Measurements from ENCODE around the gene SLC22A25.
"Not testable (repeated sequence)": the region's sequence is repeated elsewhere in the genome, so short reads cannot be mapped to it uniquely, and the experiment has no call there.

SLC22A25 gene

GRCh38 chr11:63242089-63242781 is 1.2 kb downstream of the SLC22A25 start:
- Mint-ChIP-seq H3K4me1 (peaks cover 46% of the 10 kb centered on the region), H3K27ac (peak overlapping the region; percentile 53), H3K4me3 (peak overlapping the region; percentile 62), H3K27me3 (peaks cover 7% of the 10 kb centered on the region), H3K36me3 (no peaks in the 10 kb centered on the region), H3K9me3 (no peaks in the 10 kb centered on the region)

- Mint-ChIP-seq H3K27ac (no peak overlapping the region), H3K4me3 (no peak overlapping the region), H3K9me3 (peaks cover 6% of the 10 kb centered on the region), H3K36me3 (no peaks in the 10 kb centered on the region), H3K4me1 (peaks cover 52% of the 10 kb centered on the region), H3K27me3 (peaks cover 3% of the 10 kb centered on the region)
Observed at GRCh38 chr11:63240791-63241379, 2.5 kb downstream of the SLC22A25 start.

- H3K4me3 Mint-ChIP-seq: no peak overlapping the region
- no peak overlapping the region for H3K27ac Mint-ChIP-seq
- H3K36me3 Mint-ChIP-seq: no peaks in the 10 kb centered on the region
- H3K27me3 Mint-ChIP-seq: peaks cover 1% of the 10 kb centered on the region
- H3K4me1 Mint-ChIP-seq: peaks cover 60% of the 10 kb centered on the region
- H3K9me3 Mint-ChIP-seq: peaks cover 11% of the 10 kb centered on the region
Observed at GRCh38 chr11:63240098-63240497, 3.3 kb downstream of the SLC22A25 start.

DNA sequence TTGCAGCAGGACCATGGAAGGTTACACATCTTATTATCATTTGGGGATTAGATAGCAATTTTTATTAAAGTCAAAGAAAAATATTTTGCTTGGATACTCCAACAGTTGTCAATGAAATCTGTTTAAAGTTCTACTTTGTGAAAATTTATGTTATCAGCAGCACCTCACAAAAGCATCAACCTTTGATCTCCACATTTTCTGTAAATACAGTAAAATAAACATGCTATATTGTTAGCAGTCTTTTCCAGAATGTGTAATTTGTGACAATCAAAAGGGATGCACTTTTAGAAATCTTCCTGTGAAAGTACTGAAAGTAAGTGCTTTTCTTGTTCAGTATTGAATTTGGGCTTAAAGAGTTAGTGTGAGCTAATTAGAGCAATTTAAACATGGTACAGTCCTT is 4.1 kb downstream of the SLC22A25 start:
- no peak overlapping the region for H3K4me3 Mint-ChIP-seq
- peaks cover 12% of the 10 kb centered on the region for H3K9me3 Mint-ChIP-seq
- H3K36me3 Mint-ChIP-seq: no peaks in the 10 kb centered on the region
- peaks cover 66% of the 10 kb centered on the region for H3K4me1 Mint-ChIP-seq
- no peak overlapping the region for H3K27ac Mint-ChIP-seq
- peaks cover 1% of the 10 kb centered on the region for H3K27me3 Mint-ChIP-seq

- no peak overlapping the region for H3K4me3 Mint-ChIP-seq
- H3K9me3 Mint-ChIP-seq: peaks cover 12% of the 10 kb centered on the region
- H3K27ac Mint-ChIP-seq: no peak overlapping the region
- H3K36me3 Mint-ChIP-seq: no peaks in the 10 kb centered on the region
- peaks cover 1% of the 10 kb centered on the region for H3K27me3 Mint-ChIP-seq
- H3K4me1 Mint-ChIP-seq: peaks cover 55% of the 10 kb centered on the region
Observed at GRCh38 chr11:63237413-63237812, 6.0 kb downstream of the SLC22A25 start.

DNA sequence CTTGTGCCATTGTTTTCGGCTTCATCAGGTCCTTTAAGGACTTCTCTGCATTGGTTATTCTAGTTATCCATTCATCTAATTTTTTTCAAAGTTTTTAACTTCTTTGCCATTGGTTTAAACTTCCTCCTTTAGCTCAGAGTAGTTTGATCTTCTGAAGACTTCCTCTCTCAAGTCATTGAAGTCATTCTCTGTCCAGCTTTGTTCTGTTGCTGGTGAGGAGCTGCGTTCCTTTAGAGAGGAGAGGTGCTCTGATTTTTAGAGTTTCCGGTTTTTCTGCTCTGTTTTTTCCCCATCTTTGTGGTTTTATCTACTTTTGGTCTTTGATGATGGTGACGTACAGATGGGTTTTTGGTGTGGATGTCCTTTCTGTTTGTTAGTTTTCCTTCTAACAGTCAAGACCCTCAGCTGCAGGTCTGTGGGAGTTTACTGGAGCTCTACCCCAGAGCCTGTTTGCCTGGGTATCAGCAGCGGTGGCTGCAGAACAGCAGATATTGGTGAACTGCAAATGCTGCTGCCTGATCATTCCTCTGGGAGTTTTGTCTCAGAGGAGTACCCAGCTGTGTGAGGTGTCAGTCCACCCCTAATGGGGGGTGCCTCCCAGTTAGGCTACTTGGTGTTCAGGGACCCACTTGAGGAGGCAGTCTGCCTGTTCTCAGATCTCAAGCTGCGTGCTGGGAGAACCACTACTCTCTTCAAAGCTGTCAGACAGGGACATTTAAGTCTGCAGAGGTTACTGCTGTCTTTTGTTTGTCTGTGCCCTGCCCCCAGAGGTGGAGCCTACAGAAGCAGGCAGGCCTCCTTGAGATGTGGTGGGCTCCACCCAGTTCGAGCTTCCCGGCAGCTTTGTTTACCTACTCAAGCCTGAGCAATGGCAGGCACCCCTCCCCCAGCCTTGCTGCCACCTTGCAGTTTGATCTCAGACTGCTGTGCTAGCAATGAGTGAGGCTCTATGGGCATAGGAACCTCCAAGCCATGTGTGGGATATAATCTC is 7.6 kb downstream of the SLC22A25 start:
- H3K4me3 Mint-ChIP-seq: peak overlapping the region; percentile 57
- H3K9me3 Mint-ChIP-seq: peaks cover 12% of the 10 kb centered on the region
- not testable (repeated sequence) for H3K36me3 Mint-ChIP-seq, H3K27me3 Mint-ChIP-seq
- peak overlapping the region; percentile 41 for H3K27ac Mint-ChIP-seq
- H3K4me1 Mint-ChIP-seq: peaks cover 38% of the 10 kb centered on the region

GRCh38 chr11:63229815-63230214 is 13.6 kb downstream of the SLC22A25 start:
- Mint-ChIP-seq H3K4me3 (no peak overlapping the region), H3K36me3 (no peaks in the 10 kb centered on the region), H3K4me1 (peaks cover 3% of the 10 kb centered on the region), H3K27ac (no peak overlapping the region), H3K27me3 (peaks cover 9% of the 10 kb centered on the region), H3K9me3 (no peaks in the 10 kb centered on the region)

GRCh38 chr11:63227521-63228107 is 15.8 kb downstream of the SLC22A25 start:
- Mint-ChIP-seq H3K4me3 (no peak overlapping the region), H3K9me3 (no peaks in the 10 kb centered on the region), H3K27me3 (peaks cover 9% of the 10 kb centered on the region), H3K36me3 (no peaks in the 10 kb centered on the region), H3K4me1 (no peaks in the 10 kb centered on the region), H3K27ac (no peak overlapping the region)

DNA sequence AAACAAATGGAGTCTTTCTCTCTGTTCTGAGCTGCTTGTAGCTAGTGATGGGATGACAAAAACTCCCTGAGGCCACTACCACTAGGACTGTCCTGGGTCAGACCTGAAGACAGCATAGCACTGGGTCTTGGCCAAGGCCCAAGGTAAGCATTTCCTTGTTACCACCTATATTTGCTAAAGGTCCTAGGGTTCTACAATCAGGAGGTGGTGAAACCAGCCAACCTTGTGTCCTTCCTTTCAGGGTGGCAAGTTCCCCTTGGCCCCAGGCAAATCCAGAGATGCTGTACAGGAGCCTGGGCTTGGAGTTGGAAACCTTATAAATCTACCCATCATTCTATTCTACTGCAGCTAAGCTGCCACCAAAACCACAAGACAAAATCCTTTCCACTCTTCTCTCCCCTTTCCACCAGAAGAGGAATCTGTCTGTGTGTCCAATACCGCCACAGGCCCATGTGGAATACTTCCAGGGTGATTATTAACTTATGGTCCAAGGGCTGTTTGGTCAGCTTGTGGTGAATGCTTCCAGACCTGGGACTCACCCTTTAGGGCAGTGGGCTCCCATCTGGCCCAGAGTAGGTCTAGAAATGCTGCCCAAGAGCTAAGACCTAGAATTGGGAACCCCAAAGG is 16.8 kb downstream of the SLC22A25 start:
- H3K4me1 Mint-ChIP-seq: no peaks in the 10 kb centered on the region
- H3K36me3 Mint-ChIP-seq: no peaks in the 10 kb centered on the region
- no peaks in the 10 kb centered on the region for H3K9me3 Mint-ChIP-seq
- H3K27me3 Mint-ChIP-seq: peaks cover 9% of the 10 kb centered on the region
- no peak overlapping the region for H3K27ac Mint-ChIP-seq
- H3K4me3 Mint-ChIP-seq: no peak overlapping the region

DNA sequence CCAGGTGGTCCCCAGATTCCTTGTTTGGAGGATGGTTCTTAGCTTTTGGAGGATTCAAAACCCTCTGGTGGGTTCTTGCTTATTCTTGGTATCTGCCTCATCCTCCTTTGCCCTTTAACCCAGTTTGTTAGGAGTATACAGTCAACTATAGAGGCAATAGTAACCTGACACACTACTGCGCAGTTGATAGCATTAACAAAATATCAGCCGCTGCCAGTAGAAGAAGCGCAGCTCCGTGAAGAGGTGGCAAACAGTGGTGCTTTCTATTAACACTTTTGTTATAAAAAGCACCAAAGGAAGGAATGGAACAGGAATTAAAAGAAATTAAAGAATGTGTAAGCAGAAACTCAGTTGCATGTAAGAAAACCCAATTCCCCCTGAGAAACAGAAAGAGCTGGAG is 29.3 kb downstream of the SLC22A25 start:
- Mint-ChIP-seq H3K9me3 (no peaks in the 10 kb centered on the region), H3K4me1 (no peaks in the 10 kb centered on the region), H3K27ac (no peak overlapping the region), H3K36me3 (no peaks in the 10 kb centered on the region), H3K4me3 (no peak overlapping the region), H3K27me3 (peaks cover 7% of the 10 kb centered on the region)

GRCh38 chr11:63212742-63213141 is 30.7 kb downstream of the SLC22A25 start:
- no peaks in the 10 kb centered on the region for H3K9me3 Mint-ChIP-seq
- H3K27ac Mint-ChIP-seq: no peak overlapping the region
- H3K4me3 Mint-ChIP-seq: no peak overlapping the region
- H3K4me1 Mint-ChIP-seq: no peaks in the 10 kb centered on the region
- peaks cover 7% of the 10 kb centered on the region for H3K27me3 Mint-ChIP-seq
- H3K36me3 Mint-ChIP-seq: no peaks in the 10 kb centered on the region

GRCh38 chr11:63210111-63210510 is 33.3 kb downstream of the SLC22A25 start:
- Mint-ChIP-seq H3K9me3 (no peaks in the 10 kb centered on the region), H3K27ac (peak overlapping the region; percentile 11)

More at GRCh38 chr11:63210111-63210510, 33.3 kb downstream of the SLC22A25 start:
- H3K4me3 Mint-ChIP-seq: no peak overlapping the region
- no peaks in the 10 kb centered on the region for H3K4me1 Mint-ChIP-seq
- H3K27me3 Mint-ChIP-seq: peaks cover 7% of the 10 kb centered on the region
- H3K36me3 Mint-ChIP-seq: no peaks in the 10 kb centered on the region

Measured in activated naive CD4-positive, alpha-beta T cell treated with anti-CD3 and anti-CD28 coated beads, Interleukin-2, amount 50 U/mL, for 24 hours (primary cell).